NCI-H460 (cell line): Measurements from ENCODE around the gene DENND11. TPM values are rescaled to one million over a fixed set of nuclear protein-coding genes. Genes with fewer than 3 reads are reported as not detected.

Experiments
- DNase-seq: peaks from one replicate; pipeline ENCODE4 v3.0.0-alpha.2; 2016; ENCODE audit warnings: low read depth; ENCODE audit errors: extremely low read depth
- polyA plus RNA-seq: library from polyadenylated mRNA; depleted of rRNA; stranded (reverse); fragments of >200 nt; gene quantifications from 2 replicates; pipeline ENCODE4 v1.2.3, GENCODE V29; 2014; cell fraction: nucleus; rRNA removed
- total RNA-seq: library from RNA; depleted of rRNA; stranded (reverse); fragments of >200 nt; shearing (Covaris generic); gene quantifications from 2 replicates; pipeline ENCODE4 v1.2.3, GENCODE V29; 2014; rRNA removed

DENND11 gene
- 9.2 and 11.5 TPM in 2 replicates for total RNA-seq
- 16.5 and 22.7 TPM in 2 replicates for polyA plus RNA-seq

GRCh38 chr7:141702047-141702567 is at the start of gene DENND11:
Gene DENND11 (minus strand): TSS chr7:141702166. CDS start chr7:141702153, 13 bp downstream.
- peak; percentile 30 for DNase-seq

GRCh38 chr7:141748396-141748795 is 46.4 kb upstream of the DENND11 start:
- DNase-seq, result no peak

GRCh38 chr7:141744131-141744530 is 42.2 kb upstream of the DENND11 start:
- DNase-seq, result no peak

- DNase-seq, result no peak
Observed at GRCh38 chr7:141742229-141742628, 40.3 kb upstream of the DENND11 start.

GRCh38 chr7:141739250-141739649 is 37.3 kb upstream of the DENND11 start:
- DNase-seq, result no peak

GRCh38 chr7:141738592-141739013 is 36.6 kb upstream of the DENND11 start:
- no peak for DNase-seq

- peak; percentile 97 for DNase-seq
Observed at GRCh38 chr7:141737836-141738591, 36.0 kb upstream of the DENND11 start, which contains the start of gene SSBP1. Gene SSBP1 (plus strand): TSS chr7:141738358. CDS start chr7:141739167, 809 bp downstream.

GRCh38 chr7:141737118-141737835 is 35.3 kb upstream of the DENND11 start:
- no peak for DNase-seq

GRCh38 chr7:141731476-141732149 is 29.6 kb upstream of the DENND11 start:
- DNase-seq, result no peak

- DNase-seq, result no peak
Observed at GRCh38 chr7:141729020-141729419, 27.1 kb upstream of the DENND11 start.

- no peak for DNase-seq
Observed at GRCh38 chr7:141722529-141722928, 20.6 kb upstream of the DENND11 start.

GRCh38 chr7:141717450-141717849 is 15.5 kb upstream of the DENND11 start:
- DNase-seq, result no peak

GRCh38 chr7:141715794-141716689 is 14.1 kb upstream of the DENND11 start:
- no peak for DNase-seq

- no peak for DNase-seq
Observed at GRCh38 chr7:141715018-141715417, 13.1 kb upstream of the DENND11 start.

- no peak for DNase-seq
Observed at GRCh38 chr7:141714571-141714970, 12.6 kb upstream of the DENND11 start.

GRCh38 chr7:141713890-141714289 is 11.9 kb upstream of the DENND11 start:
- DNase-seq, result no peak

- no peak for DNase-seq
Observed at GRCh38 chr7:141712603-141713255, 10.8 kb upstream of the DENND11 start.

GRCh38 chr7:141710301-141710700 is 8.3 kb upstream of the DENND11 start:
- DNase-seq, result no peak

GRCh38 chr7:141709749-141710148 is 7.8 kb upstream of the DENND11 start:
- no peak for DNase-seq
